Measurements from ENCODE around the gene CISTR.

DNA sequence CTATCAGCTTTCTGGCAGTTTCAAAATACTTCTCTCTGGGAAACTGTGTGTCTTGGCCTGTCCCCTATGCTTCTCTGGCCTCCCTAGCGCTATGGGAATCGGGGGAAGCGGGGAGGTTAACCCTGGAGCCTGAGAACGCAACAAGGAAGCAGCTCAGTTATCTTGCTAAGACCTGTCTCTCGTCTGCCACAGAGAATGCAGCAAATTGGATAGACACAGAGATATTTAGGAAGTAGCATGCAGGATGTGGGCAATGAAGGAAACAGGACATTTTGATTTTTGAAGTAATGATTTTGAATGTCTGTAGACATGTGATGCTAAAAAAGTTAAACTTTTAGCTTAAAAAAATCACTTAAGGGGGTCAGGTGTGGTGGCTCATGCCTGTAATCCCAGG, 18.0 kb downstream of the CISTR start:
- TF ChIP-seq EZH2 (IDR thresholded peaks at IDR 0.05; ENCODE audit: insufficient read depth, poor library complexity, severe bottlenecking), result no peak
- no peak for TF ChIP-seq EZH2phosphoT487 (IDR thresholded peaks at IDR 0.05; ENCODE audit: insufficient read depth, low read depth)
